Endothelial cell of umbilical vein (primary cell): ENCODE results near the gene ZNF30.
"Not testable (repeated sequence)": the region's sequence is repeated elsewhere in the genome, so short reads cannot be mapped to it uniquely, and the experiment has no call there.

Source experiments
- CTCF ChIP-seq, 2 donors: IDR thresholded peaks; 1 replicate in 1 of 2; 2 replicates in 1 of 2; pipeline ENCODE4 v1.5.1; 2011; ENCODE audit warnings: low read length in 2 of 2, mild to moderate bottlenecking in 2 of 2, moderate library complexity in 2 of 2, control low read depth in 1 of 2, inconsistent platforms in 1 of 2, low read depth in 1 of 2; ENCODE audit not compliant: insufficient read depth in 1 of 2; ENCODE audit errors: extremely low read depth in 1 of 2
- EZH2 ChIP-seq: IDR thresholded peaks from 2 replicates; pipeline ENCODE4 v1.6.1; 2012; ENCODE audit warnings: borderline replicate concordance, low read depth, mild to moderate bottlenecking, moderate library complexity, low read length, inconsistent platforms; ENCODE audit not compliant: severe bottlenecking
- GATA2 ChIP-seq: IDR thresholded peaks from 2 replicates; pipeline ENCODE4 v1.7.0; 2011; ENCODE audit warnings: low read depth, mild to moderate bottlenecking, moderate library complexity, mixed read lengths, low read length; ENCODE audit not compliant: insufficient read length, insufficient read depth
- MAX ChIP-seq: IDR thresholded peaks from 2 replicates; pipeline ENCODE4 v1.6.1; 2011; ENCODE audit not compliant: insufficient read depth, insufficient read length
- POLR2A ChIP-seq: IDR thresholded peaks from 2 replicates; pipeline ENCODE4 v1.6.1; 2012; ENCODE audit warnings: low read depth, mild to moderate bottlenecking, control low read depth, low read length

- TF ChIP-seq CTCF (IDR thresholded peaks at IDR 0.05; ENCODE audit: extremely low read depth in 1 of 2, insufficient read depth in 1 of 2, low read depth in 1 of 2, low read length in 2 of 2); GATA2; POLR2A; EZH2; MAX: not testable (repeated sequence)
Measured at GRCh38 chr19:34970185-34970780, 43.6 kb downstream of the ZNF30 start.
